ENCODE results near the gene FBXO47.
"Not testable (repeated sequence)": the region's sequence is repeated elsewhere in the genome, so short reads cannot be mapped to it uniquely, and the experiment has no call there.

Gene FBXO47

DNA sequence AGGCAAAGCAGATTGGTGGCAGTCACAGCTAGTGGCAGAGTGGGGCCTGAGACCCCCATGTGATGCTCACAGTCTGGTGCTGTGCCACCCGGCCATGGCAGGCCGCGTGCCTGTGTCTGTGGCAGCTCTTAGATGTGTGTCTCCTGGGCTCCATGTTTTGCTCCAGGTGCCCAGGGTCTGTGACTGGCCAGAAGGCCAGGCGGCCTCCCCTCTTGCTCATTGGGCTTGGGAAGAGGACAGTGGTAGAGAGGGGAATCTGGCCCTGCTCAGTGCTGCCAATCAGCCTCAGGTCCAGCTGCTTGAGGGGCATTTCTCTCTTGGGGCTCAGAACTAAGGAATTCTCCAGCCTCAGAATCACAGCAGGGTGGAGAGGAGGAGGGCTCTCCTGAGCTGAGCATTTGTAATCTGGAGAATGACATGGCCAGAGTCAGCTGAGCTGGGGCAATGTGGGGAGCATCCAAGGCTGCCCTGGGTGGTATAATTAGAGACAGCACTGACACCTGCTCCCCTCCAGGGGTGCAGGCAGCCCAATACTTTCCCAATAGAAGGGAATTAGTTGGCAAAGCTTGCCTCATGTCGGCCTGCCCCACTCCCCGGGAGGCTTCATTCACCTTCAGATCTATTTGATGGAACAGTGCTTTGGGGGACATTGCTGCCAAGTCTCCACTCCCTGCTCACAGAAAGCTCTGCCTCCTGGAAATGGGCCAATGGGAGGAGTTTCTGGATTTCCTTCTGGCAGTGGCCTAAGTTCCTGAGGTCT is 44.5 kb downstream of the FBXO47 start:
- DNase-seq (ENCODE audit: low read depth) = no peak

DNA sequence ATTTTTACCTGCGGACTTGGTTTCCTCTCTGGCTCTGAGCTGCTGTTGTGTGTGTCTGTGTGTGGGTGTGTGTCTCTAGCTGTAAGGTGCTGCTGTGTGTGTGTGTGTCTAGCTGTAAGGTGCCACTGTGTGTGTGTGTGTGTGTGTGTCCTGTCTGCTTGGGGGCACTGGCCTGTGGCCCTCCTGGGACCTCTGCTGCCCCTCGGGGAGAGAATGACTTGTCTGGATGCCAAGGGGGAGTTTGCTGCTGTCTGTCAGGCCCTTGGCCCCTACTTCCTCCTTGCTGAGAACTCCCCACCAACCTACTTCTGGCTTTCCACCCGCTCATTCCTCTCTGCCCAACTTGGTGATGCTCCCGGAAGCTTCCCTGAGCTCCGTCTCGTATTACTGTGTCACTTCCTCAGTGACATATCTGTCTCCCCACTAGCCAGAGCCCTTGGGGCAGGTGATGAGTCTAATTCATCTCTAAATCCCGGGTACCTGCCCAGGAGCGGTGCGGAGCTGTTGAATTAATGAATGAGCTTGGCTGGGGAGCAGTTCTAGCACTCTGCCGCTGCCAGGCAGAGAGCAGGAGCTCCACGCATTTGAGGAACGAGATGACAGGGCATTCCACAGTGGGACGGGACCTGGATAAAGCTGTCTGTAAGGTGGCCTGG is 45.3 kb downstream of the FBXO47 start:
- no peak for DNase-seq (ENCODE audit: low read depth)

DNA sequence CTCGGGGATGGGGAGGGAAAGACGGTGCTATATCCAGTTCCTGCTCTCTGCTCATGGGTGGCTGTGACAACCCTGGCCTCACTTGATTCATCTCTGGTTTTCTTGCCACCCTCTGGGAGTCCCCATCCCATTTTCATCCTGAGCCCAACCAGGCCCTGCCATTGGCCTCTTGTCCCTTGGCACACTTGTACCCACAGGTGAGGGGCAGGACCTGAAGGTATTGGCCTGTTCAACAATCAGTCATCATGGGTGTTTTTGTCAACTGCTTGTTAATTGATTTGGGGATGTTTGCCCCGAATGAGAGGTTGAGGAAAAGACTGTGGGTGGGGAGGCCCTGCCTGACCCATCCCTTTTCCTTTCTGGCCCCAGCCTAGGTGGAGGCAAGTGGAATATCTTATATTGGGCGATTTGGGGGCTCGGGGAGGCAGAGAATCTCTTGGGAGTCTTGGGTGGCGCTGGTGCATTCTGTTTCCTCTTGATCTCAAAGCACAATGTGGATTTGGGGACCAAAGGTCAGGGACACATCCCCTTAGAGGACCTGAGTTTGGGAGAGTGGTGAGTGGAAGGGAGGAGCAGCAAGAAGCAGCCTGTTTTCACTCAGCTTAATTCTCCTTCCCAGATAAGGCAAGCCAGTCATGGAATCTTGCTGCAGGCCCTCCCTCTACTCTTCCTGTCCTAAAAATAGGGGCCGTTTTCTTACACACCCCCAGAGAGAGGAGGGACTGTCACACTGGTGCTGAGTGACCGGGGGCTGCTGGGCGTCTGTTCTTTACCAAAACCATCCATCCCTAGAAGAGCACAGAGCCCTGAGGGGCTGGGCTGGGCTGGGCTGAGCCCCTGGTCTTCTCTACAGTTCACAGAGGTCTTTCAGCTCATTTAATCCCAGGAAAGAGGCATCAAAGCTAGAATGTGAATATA is 46.6 kb downstream of the FBXO47 start:
- DNase-seq (ENCODE audit: low read depth) = no peak

DNA sequence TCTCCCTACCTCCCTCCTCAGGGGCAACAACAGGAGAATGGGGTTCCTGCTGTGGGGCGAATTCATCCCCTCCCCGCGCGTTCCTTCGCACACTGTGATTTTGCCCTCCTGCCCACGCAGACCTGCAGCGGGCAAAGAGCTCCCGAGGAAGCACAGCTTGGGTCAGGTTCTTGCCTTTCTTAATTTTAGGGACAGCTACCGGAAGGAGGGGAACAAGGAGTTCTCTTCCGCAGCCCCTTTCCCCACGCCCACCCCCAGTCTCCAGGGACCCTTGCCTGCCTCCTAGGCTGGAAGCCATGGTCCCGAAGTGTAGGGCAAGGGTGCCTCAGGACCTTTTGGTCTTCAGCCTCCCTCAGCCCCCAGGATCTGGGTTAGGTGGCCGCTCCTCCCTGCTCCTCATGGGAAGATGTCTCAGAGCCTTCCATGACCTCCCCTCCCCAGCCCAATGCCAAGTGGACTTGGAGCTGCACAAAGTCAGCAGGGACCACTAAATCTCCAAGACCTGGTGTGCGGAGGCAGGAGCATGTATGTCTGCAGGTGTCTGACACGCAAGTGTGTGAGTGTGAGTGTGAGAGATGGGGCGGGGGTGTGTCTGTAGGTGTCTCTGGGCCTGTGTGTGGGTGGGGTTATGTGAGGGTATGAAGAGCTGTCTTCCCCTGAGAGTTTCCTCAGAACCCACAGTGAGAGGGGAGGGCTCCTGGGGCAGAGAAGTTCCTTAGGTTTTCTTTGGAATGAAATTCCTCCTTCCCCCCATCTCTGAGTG is 47.7 kb downstream of the FBXO47 start:
- DNase-seq (ENCODE audit: low read depth) = no peak

DNA sequence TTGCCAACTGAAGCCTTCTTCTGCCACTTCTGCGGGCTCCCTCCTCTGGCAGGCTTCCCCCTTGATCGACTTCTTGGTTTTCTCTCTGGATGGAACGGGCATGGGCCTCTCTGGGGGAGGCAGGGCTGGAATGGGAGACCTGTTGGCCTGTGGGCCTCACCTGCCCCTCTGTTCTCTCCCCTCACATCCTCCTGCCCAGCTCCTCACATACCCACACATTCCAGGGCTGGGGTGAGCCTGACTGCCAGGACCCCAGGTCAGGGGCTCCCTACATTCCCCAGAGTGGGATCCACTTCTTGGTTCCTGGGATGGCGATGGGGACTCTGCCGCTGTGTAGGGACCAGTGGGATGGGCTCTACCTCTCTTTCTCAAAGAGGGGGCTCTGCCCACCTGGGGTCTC is 48.3 kb downstream of the FBXO47 start:
- DNase-seq (ENCODE audit: low read depth) = no peak

DNA sequence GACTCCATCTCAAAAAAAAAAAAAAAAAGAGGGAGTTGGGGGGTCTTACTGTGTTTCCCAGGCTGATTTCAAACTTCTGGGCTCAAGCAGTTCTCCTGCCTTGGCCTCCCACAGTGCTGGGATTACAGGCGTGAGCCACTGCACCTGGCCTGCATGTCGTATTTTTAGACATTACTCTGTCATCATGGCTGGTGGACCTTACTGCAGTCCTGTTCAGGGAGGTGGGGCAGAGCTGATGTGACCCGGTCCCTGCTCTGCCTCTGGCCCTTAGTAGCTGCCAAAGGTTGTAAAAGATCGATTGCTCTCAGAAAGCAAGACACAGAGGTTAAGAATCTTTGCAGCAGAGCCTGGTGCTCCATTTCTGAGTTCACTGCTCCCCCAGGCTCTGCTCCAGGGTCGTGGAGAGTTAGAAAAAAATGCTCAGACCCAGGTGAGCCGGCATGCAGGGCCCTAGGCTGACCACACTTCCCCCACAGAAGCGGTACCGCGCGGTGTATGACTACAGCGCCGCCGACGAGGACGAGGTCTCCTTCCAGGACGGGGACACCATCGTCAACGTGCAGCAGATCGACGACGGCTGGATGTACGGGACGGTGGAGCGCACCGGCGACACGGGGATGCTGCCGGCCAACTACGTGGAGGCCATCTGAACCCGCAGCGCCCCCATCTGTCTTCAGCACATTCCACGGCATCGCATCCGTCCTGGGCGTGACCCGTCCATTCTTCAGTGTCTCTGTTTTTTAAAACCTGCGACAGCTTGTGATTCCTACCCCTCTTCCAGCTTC is 48.9 kb downstream of the FBXO47 start:
- DNase-seq (ENCODE audit: low read depth) = no peak

DNA sequence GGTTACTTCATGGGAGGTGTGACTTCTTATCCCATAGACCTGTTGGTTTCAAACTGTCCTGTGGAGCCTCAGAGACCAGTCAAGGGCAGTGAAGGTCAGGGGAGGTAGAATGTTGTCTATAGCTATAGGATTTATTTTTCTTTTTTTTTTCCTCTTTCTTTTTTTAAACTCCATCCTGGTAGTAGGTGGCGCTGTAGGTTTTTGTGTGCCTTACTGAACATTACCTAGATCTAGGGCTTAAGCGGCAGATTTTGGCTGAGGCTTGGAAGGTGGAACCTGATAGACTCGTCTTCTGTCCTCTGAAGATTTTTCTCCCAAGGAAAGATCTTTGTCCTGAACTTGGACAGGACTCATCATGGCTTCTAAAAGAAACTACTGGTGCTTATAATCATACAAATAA is 49.9 kb downstream of the FBXO47 start:
- DNase-seq (ENCODE audit: low read depth) = no peak

DNA sequence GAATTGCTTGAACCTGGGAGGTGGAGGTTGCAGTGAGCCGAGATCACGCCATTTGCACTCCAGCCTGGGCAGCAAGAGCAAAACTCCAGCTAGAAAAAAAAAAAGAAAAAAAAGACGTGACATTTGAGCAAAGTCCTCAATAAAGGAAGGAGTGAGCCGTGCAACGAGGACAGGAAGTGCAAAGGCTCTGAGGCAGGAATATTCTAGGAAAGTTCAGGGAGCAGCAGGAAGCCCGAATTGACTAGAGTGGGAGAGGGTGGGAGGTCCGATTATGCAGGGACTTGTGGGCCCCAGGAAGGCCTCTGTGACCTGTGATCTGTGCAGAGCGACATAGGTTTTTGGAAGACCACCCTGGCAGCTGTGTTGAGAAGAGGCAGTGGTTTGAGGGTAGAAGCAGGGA is 50.4 kb downstream of the FBXO47 start:
- DNase-seq (ENCODE audit: low read depth) = no peak

DNA sequence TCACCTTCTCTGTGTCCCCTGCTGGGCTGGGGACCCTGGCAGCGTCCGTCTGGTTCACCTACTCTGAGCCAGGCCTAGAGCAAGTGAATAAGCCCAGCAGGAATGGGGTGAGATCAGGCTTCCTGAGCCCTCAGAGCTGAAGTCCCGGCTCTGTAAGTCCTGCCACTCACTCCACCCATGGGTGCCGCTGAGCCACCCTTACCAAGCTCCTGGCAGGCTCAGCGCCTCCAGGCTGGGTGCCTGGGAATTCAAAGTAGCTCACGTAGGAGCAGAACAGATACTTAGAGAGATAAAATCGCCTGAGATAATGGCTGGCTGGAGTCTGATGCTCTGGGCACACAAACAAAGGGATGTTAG is 51.6 kb downstream of the FBXO47 start:
- DNase-seq (ENCODE audit: low read depth) = no peak

DNA sequence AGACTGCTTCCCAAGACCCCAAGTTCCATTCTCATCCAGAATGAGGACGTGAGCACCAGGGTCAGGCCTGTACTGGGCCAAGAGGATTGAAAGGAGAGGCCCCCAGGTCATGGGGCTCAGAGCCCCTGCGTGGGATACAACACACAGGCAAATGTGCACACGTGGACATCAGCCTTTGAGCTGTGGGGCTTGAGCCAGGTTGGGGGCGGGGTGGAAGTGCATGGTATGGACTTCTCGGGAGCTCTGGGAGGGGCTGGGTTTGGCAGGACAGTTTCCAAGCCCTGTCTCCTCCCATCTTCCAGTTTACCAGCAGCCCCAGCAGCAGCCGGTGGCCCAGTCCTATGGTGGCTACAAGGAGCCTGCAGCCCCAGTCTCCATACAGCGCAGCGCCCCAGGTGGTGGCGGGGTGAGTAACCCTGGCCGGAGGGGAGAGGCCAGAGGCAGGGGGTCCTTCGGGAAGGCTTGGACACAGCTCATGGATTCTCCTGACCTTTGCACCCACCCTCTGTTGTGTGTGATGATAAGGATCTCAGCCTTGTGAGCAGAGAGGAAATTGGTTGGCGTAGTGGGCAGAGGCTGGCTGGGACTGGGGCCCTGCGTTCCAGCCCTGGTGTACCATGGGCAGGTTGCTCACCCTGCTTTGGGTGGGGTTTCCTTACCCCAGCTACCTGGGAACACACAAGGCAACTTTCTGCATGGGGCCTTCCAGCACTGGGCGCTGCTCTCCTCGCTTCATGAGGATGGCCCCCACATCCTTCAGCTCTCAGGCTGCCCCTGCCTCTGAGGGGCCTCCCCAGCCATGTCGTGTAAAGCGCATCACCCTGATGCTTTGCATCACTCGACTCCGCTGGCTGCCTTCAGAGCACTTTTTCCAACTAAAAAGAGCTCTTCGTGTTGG is 52.2 kb downstream of the FBXO47 start:
- no peak for DNase-seq (ENCODE audit: low read depth)

DNA sequence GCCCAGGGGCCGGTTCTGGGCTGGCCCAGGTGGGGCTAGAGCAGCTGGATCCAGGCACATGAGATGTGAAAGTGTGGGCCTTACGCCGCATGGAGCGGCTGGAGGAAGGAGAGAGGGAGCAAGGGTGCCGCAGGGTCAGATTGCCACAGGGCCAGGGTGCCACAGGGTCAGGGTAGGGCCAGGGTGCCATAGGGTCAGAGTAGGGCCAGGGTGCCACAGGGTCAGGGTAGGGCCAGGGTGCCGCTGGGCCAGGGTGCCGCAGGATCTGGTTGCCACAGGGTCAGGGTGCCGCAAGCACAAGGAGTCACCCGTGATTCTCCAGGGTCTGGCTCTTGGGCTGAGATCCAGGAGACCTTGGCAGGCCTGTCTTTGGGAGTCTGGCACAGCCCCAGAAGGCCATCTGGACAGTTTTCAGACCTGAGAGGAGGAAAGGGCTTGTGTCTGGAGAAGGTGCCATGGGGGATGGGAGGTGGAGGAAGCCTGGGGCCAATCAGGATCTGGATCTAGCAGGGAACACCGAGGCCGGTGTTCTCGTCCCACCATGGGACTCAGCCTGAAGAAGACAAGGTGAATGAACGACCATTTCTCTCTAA is 54.9 kb downstream of the FBXO47 start:
- no peak for DNase-seq (ENCODE audit: low read depth)

DNA sequence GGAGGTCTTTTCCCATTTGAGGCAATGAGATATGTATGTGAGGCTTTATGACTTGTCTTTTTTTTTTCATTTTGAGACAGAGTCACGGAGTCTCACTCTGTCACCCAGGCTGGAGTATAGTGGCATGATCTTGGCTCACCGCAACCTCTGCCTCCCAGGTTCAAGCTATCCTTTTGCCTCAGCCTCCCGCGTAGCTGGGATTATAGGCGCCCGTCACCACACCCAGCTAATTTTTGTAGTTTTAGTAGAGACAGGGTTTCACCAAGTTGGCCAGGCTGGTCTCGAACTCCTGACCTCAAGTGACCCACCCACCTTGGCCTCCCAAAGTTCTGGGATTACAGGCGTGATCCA is 55.5 kb downstream of the FBXO47 start:
- not testable (repeated sequence) for DNase-seq (ENCODE audit: low read depth)

DNA sequence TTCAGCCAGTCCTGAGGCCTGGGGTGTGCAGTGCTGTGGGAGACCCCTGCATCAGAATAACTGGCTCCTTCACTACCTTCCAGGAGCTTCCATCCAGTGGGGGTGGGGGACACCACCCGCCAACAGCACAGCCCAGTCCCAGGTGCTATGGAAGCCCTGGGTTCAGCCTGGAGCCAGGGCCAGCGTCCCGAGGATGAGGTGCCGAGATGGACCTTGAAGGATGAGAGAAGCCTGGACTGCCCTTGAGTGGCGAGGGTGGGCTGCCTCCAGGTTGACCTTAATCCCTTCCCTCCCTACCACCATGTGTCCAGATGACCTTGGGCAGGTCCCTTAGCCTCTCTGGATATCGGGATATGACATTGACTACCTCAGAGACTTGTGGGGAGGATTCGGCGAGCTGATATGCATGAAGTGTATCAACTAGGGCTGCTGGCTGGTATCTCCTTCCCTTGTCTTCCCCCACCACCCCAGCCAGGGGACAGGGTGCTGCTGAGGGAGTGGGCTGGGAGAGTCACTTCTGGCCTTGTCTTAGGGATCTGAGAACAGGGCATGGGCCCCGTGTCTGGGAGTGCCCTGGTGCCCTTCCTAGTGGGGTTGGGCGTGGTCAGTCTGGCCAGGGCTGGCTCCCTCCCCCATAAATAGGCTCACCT is 56.0 kb downstream of the FBXO47 start:
- no peak for DNase-seq (ENCODE audit: low read depth)

DNA sequence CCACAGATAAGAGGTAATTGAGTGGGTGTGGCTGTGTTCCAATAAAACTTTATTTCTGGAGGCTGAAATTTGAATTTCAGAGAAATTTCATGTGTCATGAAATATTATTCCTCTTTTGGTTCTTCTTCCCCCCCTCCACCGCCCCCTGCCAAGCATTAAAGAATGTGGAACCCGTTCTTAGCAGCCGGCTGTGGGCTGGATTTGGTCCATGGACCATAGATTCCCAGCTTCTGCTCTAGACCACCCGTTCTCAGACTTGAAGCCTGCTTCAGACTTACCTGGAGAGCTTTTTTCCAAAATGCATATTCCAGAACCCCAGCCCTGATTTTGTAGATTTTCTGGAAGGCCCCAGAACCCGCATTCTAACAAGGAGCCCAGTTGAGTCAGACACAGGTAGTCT is 56.9 kb downstream of the FBXO47 start:
- no peak for DNase-seq (ENCODE audit: low read depth)

DNA sequence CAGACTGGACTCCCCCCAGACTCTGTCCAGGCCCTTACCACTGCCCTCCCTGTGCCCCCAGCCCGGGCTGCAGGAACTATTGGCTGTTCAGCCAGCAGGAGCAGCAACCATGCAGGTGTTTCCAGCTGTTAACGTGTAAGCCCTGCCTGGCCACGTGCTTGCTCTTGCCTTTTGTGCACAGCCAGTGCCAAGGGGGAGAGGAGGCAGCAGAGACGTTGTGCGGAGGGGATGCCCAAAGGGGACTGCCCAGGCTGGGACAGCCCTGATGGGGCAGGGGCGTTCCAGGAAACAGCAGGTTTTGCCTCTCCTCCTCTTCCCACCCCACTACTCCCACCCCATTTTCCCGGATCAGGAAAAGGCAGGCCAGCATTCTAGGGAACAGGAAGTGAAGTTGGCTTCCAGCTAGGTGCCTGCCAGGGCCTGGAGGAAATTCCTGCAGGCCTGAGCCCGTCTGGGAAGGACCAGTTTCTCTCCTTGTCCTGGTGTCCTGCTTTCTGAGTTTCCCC is 58.5 kb downstream of the FBXO47 start:
- no peak for DNase-seq (ENCODE audit: low read depth)

DNA sequence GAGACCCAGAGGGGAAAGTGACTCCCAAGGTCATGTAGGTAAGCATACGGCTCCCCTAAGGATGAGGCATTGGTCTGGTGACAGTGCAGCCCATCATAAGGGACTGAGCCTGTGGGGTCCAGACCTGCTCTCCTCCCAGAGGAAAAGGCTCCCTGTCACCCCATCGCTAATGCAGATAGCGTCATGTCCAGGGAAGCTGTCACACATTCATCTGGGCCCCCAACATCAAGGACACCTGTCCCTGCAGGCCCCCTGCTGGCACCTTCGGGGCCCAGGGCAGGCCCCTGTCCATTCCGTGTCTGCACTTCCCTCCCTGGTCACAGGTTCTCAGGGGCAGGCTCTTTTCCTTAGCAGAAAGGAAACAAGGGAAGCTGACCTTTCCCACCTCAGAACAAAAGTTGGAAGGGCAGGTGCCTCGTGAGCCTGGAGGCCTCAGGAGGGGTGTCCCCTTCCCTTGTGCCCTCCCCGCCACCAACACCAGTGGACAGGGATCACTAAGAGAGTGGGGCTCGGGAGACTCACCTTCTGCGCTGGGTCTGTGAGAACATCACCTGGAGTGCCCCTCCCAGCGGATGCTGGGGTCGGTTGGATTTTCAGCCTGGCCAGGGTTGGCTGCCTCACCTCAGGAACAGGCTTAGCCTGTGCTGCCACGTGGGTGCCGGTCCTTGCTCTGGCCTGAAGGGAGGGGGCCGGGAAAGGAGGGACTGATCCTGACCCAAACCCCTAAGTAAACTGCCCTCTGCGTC is 59.1 kb downstream of the FBXO47 start:
- DNase-seq (ENCODE audit: low read depth) = no peak

DNA sequence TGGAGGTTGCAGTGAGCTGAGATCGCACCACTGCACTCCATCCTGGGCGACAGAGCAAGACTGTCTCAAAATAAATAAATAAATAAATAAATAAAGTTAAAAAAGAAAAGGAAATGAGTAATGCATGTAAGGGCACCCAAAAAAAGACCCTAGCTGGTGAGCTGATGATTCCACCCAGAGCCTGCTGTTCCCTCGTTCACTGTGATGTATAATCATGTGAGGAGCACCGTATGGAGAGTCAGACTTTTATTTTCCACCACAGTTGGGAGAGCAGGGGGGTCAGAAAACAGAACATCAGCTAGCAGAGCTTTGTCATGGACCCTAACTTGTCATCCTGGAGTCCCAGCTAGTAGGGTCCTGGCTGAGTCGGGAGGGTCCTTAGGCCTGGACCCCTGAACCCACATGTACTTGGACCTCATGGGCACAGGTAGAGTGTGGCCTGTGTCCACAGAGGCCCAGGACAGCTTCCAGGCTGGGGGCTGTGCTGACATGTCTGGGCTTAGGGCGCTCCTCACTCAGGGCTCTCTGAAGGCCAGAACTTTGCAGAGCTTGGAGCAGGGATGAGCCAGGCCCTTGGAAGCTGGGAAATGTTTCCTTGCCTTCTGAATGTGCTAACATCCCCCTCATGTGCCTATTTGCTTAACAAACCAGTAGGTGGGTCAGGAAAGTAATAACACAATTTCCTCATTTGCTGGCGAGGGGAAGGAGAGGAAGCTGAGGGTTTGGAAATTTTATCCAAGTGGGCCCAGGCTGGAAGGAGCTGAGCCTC is 60.6 kb downstream of the FBXO47 start:
- DNase-seq (ENCODE audit: low read depth) = no peak

DNA sequence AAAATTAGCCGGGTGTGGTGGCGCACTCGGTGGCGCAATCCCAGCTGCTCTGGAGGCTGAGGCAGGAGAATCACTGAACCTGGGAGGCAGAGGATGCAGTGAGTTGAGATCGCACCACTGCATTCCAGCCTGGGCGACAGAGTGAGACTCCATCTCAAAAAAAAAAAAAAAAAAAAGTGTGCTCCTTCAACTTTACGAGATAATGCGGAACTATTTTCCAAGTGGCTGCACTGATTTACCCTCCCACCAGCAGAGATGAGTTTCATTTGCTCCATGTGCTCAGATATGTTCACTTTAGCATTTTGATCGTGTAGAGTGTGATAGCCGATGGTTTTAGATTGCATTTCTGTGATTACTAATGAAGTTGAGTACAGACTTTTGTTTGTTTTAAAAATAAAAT is 61.8 kb downstream of the FBXO47 start:
- DNase-seq (ENCODE audit: low read depth) = no peak

All from stimulated activated CD8-positive, alpha-beta memory T cell treated with anti-CD3 and anti-CD28 coated beads, Interleukin-7, amount 100 ng/mL, for 24 hours (primary cell).